GM12878 (cell line): Measurements from ENCODE around the gene ZNF423.

ENCODE experiments used
- CTCF ChIP-seq, 3 experiments: IDR thresholded peaks in 2 of 3; conservative IDR thresholded peaks in 1 of 3; 2 replicates each; pipeline ENCODE4 v1.5.1; 2011; ENCODE audit warnings: low read depth in 3 of 3, low read length in 3 of 3, mild to moderate bottlenecking in 3 of 3, control low read depth in 2 of 3, moderate library complexity in 2 of 3, inconsistent platforms in 1 of 3, mixed read lengths in 1 of 3; ENCODE audit not compliant: control insufficient read depth in 2 of 3, insufficient read depth in 1 of 3; ENCODE audit errors: extremely low read depth in 1 of 3
- DPF2 ChIP-seq: fragments of 450-650 bp; IDR thresholded peaks from 2 replicates; pipeline ENCODE4 v1.6.1; 2017; ENCODE audit warnings: mild to moderate bottlenecking
- KDM1A ChIP-seq: fragments of 200-600 bp; sonication (generic); IDR thresholded peaks from 2 replicates; pipeline ENCODE4 v1.6.1; 2016; ENCODE audit warnings: borderline replicate concordance
- NKRF ChIP-seq: fragments of 450-650 bp; conservative IDR thresholded peaks from 2 replicates; pipeline ENCODE4 v1.6.1; 2017; ENCODE audit warnings: mild to moderate bottlenecking, moderate library complexity
- POLR2A ChIP-seq: IDR thresholded peaks from 2 replicates; pipeline ENCODE4 v1.6.1; 2011; ENCODE audit warnings: low read depth, mild to moderate bottlenecking, low read length
- ZBTB11 ChIP-seq: fragments of 450-650 bp; formaldehyde crosslinking; IDR thresholded peaks from 2 replicates; pipeline ENCODE4 v1.5.0; 2022; ENCODE audit warnings: mild to moderate bottlenecking, missing genetic modification characterization

GRCh38 chr16:49644145-49644463 is 211.8 kb downstream of the ZNF423 start:
- TF ChIP-seq CTCF (IDR thresholded peaks at IDR 0.05 in 2 of 3, conservative IDR thresholded peaks at IDR 0.05 in 1 of 3; ENCODE audit: control insufficient read depth in 2 of 3, extremely low read depth in 1 of 3, insufficient read depth in 1 of 3, low read depth in 3 of 3, low read length in 3 of 3), result no peak
- TF ChIP-seq ZBTB11 (CRISPR knock-in tag), result no peak
- no peak for TF ChIP-seq DPF2
- no peak for TF ChIP-seq NKRF
- TF ChIP-seq POLR2A, result no peak
- no peak for TF ChIP-seq KDM1A
